NCI-H146 (cell line): ENCODE results near the gene CEP135.

Experiments used
- DNase-seq: peaks from one replicate; lab custom pipeline; 2025; lab: John Stamatoyannopoulos, UW

The CEP135 gene

DNA sequence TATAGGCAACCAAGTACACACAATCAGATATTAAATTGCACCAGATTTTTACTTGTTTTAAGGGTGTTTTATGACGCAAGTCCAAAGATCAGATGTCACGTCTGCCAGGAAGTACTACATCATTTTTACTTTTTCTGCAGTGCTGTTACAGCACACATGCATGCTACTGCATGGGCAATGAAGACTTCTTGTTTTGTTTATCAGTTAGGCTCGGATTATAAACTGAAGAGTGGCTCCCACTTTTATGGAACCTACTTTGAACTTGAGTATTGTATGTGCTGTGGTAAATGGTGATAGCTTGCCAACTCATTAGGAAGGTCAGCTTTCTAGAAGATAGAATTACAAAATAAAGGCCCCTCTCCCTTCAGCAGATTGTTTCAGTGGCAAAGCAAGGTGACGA, 131.6 kb downstream of the CEP135 start:
- DNase-seq, result no peak

DNA sequence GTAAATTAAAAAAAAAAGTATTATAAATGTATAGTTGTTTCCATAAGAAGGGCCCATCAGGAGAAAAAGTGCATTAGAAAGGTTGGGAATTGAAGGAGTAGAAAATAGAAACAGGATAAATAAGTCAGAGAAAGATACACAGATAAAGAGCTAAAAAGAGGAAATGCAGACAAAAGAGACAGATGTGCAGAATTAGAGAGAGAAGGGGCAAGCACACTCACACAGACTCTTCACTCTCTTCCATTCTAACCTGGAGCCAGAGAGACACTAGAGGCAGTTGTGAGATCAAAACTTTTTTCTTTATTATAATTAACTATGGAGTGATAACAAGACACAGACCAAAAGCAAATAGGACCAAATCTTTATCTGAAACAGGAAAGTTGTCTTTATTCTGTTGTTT, 134.1 kb downstream of the CEP135 start:
- no peak for DNase-seq
